ENCODE data around the gene MFN2. TPM values are rescaled to one million over a fixed set of nuclear protein-coding genes. Genes with fewer than 3 reads are reported as not detected.

MFN2 gene
- polyA plus RNA-seq, 1 donor from 2014 or later = 64.9 TPM

DNA sequence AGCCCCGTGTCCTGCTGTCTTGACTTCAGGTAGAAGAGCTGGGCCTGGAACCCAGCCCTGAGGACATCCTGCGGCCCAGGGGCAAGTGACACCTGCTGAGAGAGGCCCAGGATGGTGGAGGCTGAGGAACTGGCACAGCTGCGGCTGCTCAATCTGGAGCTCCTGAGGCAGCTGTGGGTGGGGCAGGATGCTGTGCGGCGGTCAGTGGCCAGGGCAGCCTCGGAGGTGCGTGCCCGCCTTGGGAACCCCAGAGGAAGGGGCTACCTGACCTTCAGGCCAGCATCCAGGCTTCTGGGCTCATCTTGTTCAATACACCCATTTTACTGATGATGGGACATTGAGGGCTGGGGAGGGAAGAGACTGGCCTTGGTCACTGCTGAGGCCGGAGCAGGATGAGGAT lies 41.4 kb downstream of the MFN2 start:
- no peaks in the 10 kb centered on the region for H3K27me3 ChIP-seq (ENCODE audit: insufficient read depth, low read depth, low read length)
- H3F3A ChIP-seq (ENCODE audit: insufficient read depth, low read length, poor library complexity, severe bottlenecking) = no peaks in the 10 kb centered on the region
- H3K36me3 ChIP-seq (ENCODE audit: insufficient read depth, low read length) = no peaks in the 10 kb centered on the region
- no peaks in the 10 kb centered on the region for H4K20me1 ChIP-seq (ENCODE audit: insufficient read depth)
- H3K9me2 ChIP-seq (ENCODE audit: insufficient read depth, low read length) = no peaks in the 10 kb centered on the region
- H3K9ac ChIP-seq (ENCODE audit: low read length) = no peak overlapping the region
- no peak overlapping the region for H3K4me2 ChIP-seq (ENCODE audit: low read length)
- H3K27ac ChIP-seq (ENCODE audit: low read length) = no peak overlapping the region
- no peak overlapping the region for H3K4me3 ChIP-seq (ENCODE audit: low read length)
- H3K79me2 ChIP-seq (replicated peaks; ENCODE audit: insufficient read depth, low read length) = peaks cover 8% of the 10 kb centered on the region
- no peak overlapping the region for H2AFZ ChIP-seq (ENCODE audit: low read depth, low read length)
- no peaks in the 10 kb centered on the region for H3K9me3 ChIP-seq (ENCODE audit: low read length)
- TF ChIP-seq REST (IDR thresholded peaks at IDR 0.05; ENCODE audit: borderline replicate concordance) (no peak), SMC3 (conservative IDR thresholded peaks at IDR 0.05; ENCODE audit: poor library complexity) (no peak), POLR2AphosphoS5 (IDR thresholded peaks at IDR 0.05) (no peak), RAD21 (conservative IDR thresholded peaks at IDR 0.05) (no peak), TAF1 (IDR thresholded peaks at IDR 0.05; ENCODE audit: low read depth) (no peak), EZH2 (IDR thresholded peaks at IDR 0.05; ENCODE audit: borderline replicate concordance, insufficient read depth, low read length, poor library complexity, severe bottlenecking) (no peak)

GRCh38 chr1:12022036-12022435 lies 41.8 kb downstream of the MFN2 start:
- no peaks in the 10 kb centered on the region for H4K20me1 ChIP-seq (ENCODE audit: insufficient read depth)
- no peaks in the 10 kb centered on the region for H3K36me3 ChIP-seq (ENCODE audit: insufficient read depth, low read length)
- no peak overlapping the region for H3K4me2 ChIP-seq (ENCODE audit: low read length)
- H3K79me2 ChIP-seq (replicated peaks; ENCODE audit: insufficient read depth, low read length) = peaks cover 8% of the 10 kb centered on the region
- no peaks in the 10 kb centered on the region for H3K9me3 ChIP-seq (ENCODE audit: low read length)
- TF ChIP-seq EP300 (conservative IDR thresholded peaks at IDR 0.05; ENCODE audit: poor library complexity, severe bottlenecking) (no peak), SMC3 (conservative IDR thresholded peaks at IDR 0.05; ENCODE audit: poor library complexity) (no peak), CTCF (IDR thresholded peaks at IDR 0.05; ENCODE audit: poor library complexity, severe bottlenecking) (no peak), TAF1 (IDR thresholded peaks at IDR 0.05; ENCODE audit: low read depth) (no peak), POLR2AphosphoS5 (IDR thresholded peaks at IDR 0.05) (no peak)
- H3K27ac ChIP-seq (ENCODE audit: low read length) = no peak overlapping the region
- no peak overlapping the region for H3K9ac ChIP-seq (ENCODE audit: low read length)
- H3K4me3 ChIP-seq (ENCODE audit: low read length) = no peak overlapping the region
- no peak overlapping the region for H2AFZ ChIP-seq (ENCODE audit: low read depth, low read length)
- no peaks in the 10 kb centered on the region for H3F3A ChIP-seq (ENCODE audit: insufficient read depth, low read length, poor library complexity, severe bottlenecking)
- H3K9me2 ChIP-seq (ENCODE audit: insufficient read depth, low read length) = no peaks in the 10 kb centered on the region
- H3K27me3 ChIP-seq (ENCODE audit: insufficient read depth, low read depth, low read length) = no peaks in the 10 kb centered on the region

DNA sequence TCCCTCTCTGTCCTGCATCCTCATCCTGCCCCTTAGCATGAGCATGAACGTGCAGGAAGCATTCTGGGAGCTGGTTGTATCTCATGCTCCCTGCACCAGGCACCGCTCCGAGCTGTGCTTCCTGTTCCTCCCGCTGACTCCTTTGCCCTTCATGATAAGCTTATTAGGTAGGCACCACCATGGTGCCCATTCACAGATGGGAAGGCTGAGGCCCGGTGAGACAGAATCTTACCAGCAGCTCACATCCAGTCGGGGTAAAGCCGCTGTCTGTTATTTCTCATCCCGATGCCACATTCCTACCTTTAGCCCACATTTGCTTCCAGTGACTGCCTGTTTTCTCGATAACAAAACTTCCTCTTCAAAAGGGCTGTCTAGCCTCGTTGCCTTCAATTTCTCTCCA lies 46.3 kb downstream of the MFN2 start:
- TF ChIP-seq POLR2AphosphoS5 (IDR thresholded peaks at IDR 0.05) = no peak
- no peak for TF ChIP-seq MXI1 (conservative IDR thresholded peaks at IDR 0.05; ENCODE audit: poor library complexity, severe bottlenecking)
- TF ChIP-seq TAF1 (IDR thresholded peaks at IDR 0.05; ENCODE audit: low read depth) = no peak
- TF ChIP-seq RAD21 (conservative IDR thresholded peaks at IDR 0.05) = no peak
- no peak for TF ChIP-seq EZH2 (IDR thresholded peaks at IDR 0.05; ENCODE audit: borderline replicate concordance, insufficient read depth, low read length, poor library complexity, severe bottlenecking)
- no peak for TF ChIP-seq CTCF (IDR thresholded peaks at IDR 0.05; ENCODE audit: poor library complexity, severe bottlenecking)
- TF ChIP-seq EP300 (conservative IDR thresholded peaks at IDR 0.05; ENCODE audit: poor library complexity, severe bottlenecking) = no peak
- no peak for TF ChIP-seq REST (IDR thresholded peaks at IDR 0.05; ENCODE audit: borderline replicate concordance)
- TF ChIP-seq SMC3 (conservative IDR thresholded peaks at IDR 0.05; ENCODE audit: poor library complexity) = no peak
- Histone ChIP-seq H4K20me1 (ENCODE audit: insufficient read depth) (no peaks in the 10 kb centered on the region), H3K4me2 (ENCODE audit: low read length) (no peak overlapping the region), H3K27ac (ENCODE audit: low read length) (no peak overlapping the region), H3K4me3 (ENCODE audit: low read length) (no peak overlapping the region), H3K79me2 (replicated peaks; ENCODE audit: insufficient read depth, low read length) (no peaks in the 10 kb centered on the region), H3K27me3 (ENCODE audit: insufficient read depth, low read depth, low read length) (no peaks in the 10 kb centered on the region), H3K9ac (ENCODE audit: low read length) (no peak overlapping the region), H3K9me3 (ENCODE audit: low read length) (no peaks in the 10 kb centered on the region), H3F3A (ENCODE audit: insufficient read depth, low read length, poor library complexity, severe bottlenecking) (no peaks in the 10 kb centered on the region), H2AFZ (ENCODE audit: low read depth, low read length) (no peak overlapping the region), H3K9me2 (ENCODE audit: insufficient read depth, low read length) (no peaks in the 10 kb centered on the region), H3K36me3 (ENCODE audit: insufficient read depth, low read length) (no peaks in the 10 kb centered on the region)

Measured in neural cell (in vitro differentiated cells).